ENCODE measurements around the gene CPSF7.

DNA sequence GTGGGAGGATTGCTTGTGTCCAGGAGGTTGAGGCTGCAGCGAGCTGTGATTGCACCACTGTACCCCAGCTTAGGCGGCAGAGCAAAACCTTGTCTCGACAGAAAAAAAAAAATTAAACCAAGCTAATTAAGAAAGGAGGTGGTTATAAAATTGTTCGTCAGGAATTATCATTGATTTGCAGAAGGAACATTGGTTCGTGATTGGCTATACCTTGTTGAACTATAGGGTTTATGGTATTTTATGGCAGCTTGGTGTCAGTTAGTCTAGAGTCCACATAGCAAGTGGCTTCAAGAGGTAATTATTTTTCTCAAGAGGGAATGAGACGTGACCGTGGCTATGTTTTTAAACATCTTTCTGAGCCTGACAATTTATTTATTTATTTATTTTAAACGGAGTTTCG is 48.9 kb downstream of the CPSF7 start:
- TF ChIP-seq, protein P1, sequence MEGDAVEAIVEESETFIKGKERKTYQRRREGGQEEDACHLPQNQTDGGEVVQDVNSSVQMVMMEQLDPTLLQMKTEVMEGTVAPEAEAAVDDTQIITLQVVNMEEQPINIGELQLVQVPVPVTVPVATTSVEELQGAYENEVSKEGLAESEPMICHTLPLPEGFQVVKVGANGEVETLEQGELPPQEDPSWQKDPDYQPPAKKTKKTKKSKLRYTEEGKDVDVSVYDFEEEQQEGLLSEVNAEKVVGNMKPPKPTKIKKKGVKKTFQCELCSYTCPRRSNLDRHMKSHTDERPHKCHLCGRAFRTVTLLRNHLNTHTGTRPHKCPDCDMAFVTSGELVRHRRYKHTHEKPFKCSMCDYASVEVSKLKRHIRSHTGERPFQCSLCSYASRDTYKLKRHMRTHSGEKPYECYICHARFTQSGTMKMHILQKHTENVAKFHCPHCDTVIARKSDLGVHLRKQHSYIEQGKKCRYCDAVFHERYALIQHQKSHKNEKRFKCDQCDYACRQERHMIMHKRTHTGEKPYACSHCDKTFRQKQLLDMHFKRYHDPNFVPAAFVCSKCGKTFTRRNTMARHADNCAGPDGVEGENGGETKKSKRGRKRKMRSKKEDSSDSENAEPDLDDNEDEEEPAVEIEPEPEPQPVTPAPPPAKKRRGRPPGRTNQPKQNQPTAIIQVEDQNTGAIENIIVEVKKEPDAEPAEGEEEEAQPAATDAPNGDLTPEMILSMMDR (IDR thresholded peaks at IDR 0.05) = no peak
- TF ChIP-seq POLR2AphosphoS5 (IDR thresholded peaks at IDR 0.05; ENCODE audit: low read depth, low read length) = no peak
